Subcutaneous abdominal adipose tissue (tissue), 5 donors: ENCODE measurements around the gene TRUB1.
"Not testable (repeated sequence)": the region's sequence is repeated elsewhere in the genome, so short reads cannot be mapped to it uniquely, and the experiment has no call there.

Source experiments
- H3K27ac ChIP-seq: one replicate; pipeline ENCODE4 v1.7.0; 2013; ENCODE audit warnings: low read depth, mild to moderate bottlenecking, inconsistent platforms, low read length, moderate library complexity
- H3K27me3 ChIP-seq, 5 donors: one replicate each; pipeline ENCODE4 v1.7.0; 2013; ENCODE audit warnings: low read length in 5 of 5, inconsistent platforms in 1 of 5; ENCODE audit not compliant: control insufficient read depth in 5 of 5, insufficient read depth in 4 of 5
- H3K36me3 ChIP-seq, 5 donors: one replicate each; pipeline ENCODE4 v1.7.0; 2013; ENCODE audit warnings: low read length in 5 of 5; ENCODE audit not compliant: control insufficient read depth in 5 of 5, insufficient read depth in 5 of 5
- H3K4me1 ChIP-seq, 5 donors: one replicate each; pipeline ENCODE4 v1.7.0; 2013; ENCODE audit warnings: low read length in 5 of 5, mild to moderate bottlenecking in 3 of 5, moderate library complexity in 1 of 5; ENCODE audit not compliant: control insufficient read depth in 5 of 5, insufficient read depth in 5 of 5
- H3K4me3 ChIP-seq, 5 donors: one replicate each; pipeline ENCODE4 v1.7.0; 2013; ENCODE audit warnings: low read length in 5 of 5, low read depth in 1 of 5
- H3K9ac ChIP-seq, 5 donors: one replicate each; pipeline ENCODE4 v1.7.0; 2013; ENCODE audit warnings: low read length in 5 of 5, mild to moderate bottlenecking in 4 of 5, moderate library complexity in 3 of 5
- H3K9me3 ChIP-seq, 5 donors: one replicate each; pipeline ENCODE4 v1.7.0; 2013; ENCODE audit warnings: low read length in 5 of 5; ENCODE audit not compliant: control insufficient read depth in 5 of 5
- donor health status: healthy.
- donor health status: healthy.
- donor health status: healthy.
- donor health status: healthy.
- donor health status: healthy.

TRUB1 gene

GRCh38 chr10:114937962-114938855, at the start of gene TRUB1:
TRUB1 (plus strand) TSS chr10:114938195; CDS start chr10:114938254, 59 bp downstream.
- H3K4me1 ChIP-seq: peaks cover 2 to 20% (median 19%) of the 10 kb centered on the region in 5 donors
- peak within 1 kb of the TSS; percentile 64 to 99 (median 96) for H3K9ac ChIP-seq
- H3K9me3 ChIP-seq: no peaks in the 10 kb centered on the region
- H3K27me3 ChIP-seq: no peaks in the 10 kb centered on the region
- peak within 1 kb of the TSS; percentile 95 for H3K27ac ChIP-seq
- H3K4me3 ChIP-seq: peak within 1 kb of the TSS; percentile 88 to 99 (median 97)
- peaks cover 6 to 11% (median 9%) of the 10 kb centered on the region in 5 donors for H3K36me3 ChIP-seq

GRCh38 chr10:114893251-114893650, 44.7 kb upstream of the TRUB1 start:
- H3K36me3 ChIP-seq: no peaks in the 10 kb centered on the region
- no peak overlapping the region for H3K9ac ChIP-seq

GRCh38 chr10:114894911-114895310, 43.1 kb upstream of the TRUB1 start:
- H3K27me3 ChIP-seq: no peaks in the 10 kb centered on the region

More at GRCh38 chr10:114893251-114893650, 44.7 kb upstream of the TRUB1 start:
- Histone ChIP-seq H3K4me1 (no peaks in the 10 kb centered on the region), H3K27me3 (no peaks in the 10 kb centered on the region), H3K27ac (no peak overlapping the region), H3K9me3 (no peaks in the 10 kb centered on the region), H3K4me3 (no peak overlapping the region)

GRCh38 chr10:114897011-114897410, 41.0 kb upstream of the TRUB1 start:
- H3K4me3 ChIP-seq, H3K36me3 ChIP-seq, H3K27me3 ChIP-seq, H3K4me1 ChIP-seq, H3K9me3 ChIP-seq, H3K9ac ChIP-seq, H3K27ac ChIP-seq: not testable (repeated sequence)

More at GRCh38 chr10:114894911-114895310, 43.1 kb upstream of the TRUB1 start:
- no peak overlapping the region for H3K27ac ChIP-seq
- no peaks in the 10 kb centered on the region for H3K9me3 ChIP-seq
- no peaks in the 10 kb centered on the region for H3K4me1 ChIP-seq
- H3K36me3 ChIP-seq: no peaks in the 10 kb centered on the region
- no peak overlapping the region for H3K9ac ChIP-seq
- no peak overlapping the region for H3K4me3 ChIP-seq

- Histone ChIP-seq H3K4me3 (no peak overlapping the region), H3K27ac (no peak overlapping the region), H3K27me3 (no peaks in the 10 kb centered on the region), H3K9me3 (no peaks in the 10 kb centered on the region), H3K4me1 (no peaks in the 10 kb centered on the region), H3K36me3 (no peaks in the 10 kb centered on the region), H3K9ac (no peak overlapping the region)
Measured at GRCh38 chr10:114897593-114897992, 40.4 kb upstream of the TRUB1 start.

GRCh38 chr10:114899982-114900381, 38.0 kb upstream of the TRUB1 start:
- Histone ChIP-seq H3K9ac (no peak overlapping the region), H3K9me3 (no peaks in the 10 kb centered on the region), H3K27me3 (no peaks in the 10 kb centered on the region), H3K27ac (no peak overlapping the region), H3K4me3 (no peak overlapping the region), H3K36me3 (no peaks in the 10 kb centered on the region), H3K4me1 (no peaks in the 10 kb centered on the region)

- Histone ChIP-seq H3K4me1 (no peaks in the 10 kb centered on the region), H3K9me3 (no peaks in the 10 kb centered on the region), H3K27ac (no peak overlapping the region), H3K4me3 (no peak overlapping the region), H3K9ac (no peak overlapping the region), H3K27me3 (no peaks in the 10 kb centered on the region), H3K36me3 (no peaks in the 10 kb centered on the region)
Measured at GRCh38 chr10:114900658-114901057, 37.3 kb upstream of the TRUB1 start.

GRCh38 chr10:114902151-114902550, 35.8 kb upstream of the TRUB1 start:
- Histone ChIP-seq H3K9ac (no peak overlapping the region), H3K27ac (no peak overlapping the region), H3K9me3 (no peaks in the 10 kb centered on the region), H3K36me3 (no peaks in the 10 kb centered on the region), H3K27me3 (no peaks in the 10 kb centered on the region), H3K4me1 (no peaks in the 10 kb centered on the region), H3K4me3 (no peak overlapping the region)

- Histone ChIP-seq H3K9ac (no peak overlapping the region), H3K36me3 (no peaks in the 10 kb centered on the region), H3K4me1 (no peaks in the 10 kb centered on the region), H3K4me3 (no peak overlapping the region), H3K9me3 (no peaks in the 10 kb centered on the region), H3K27ac (no peak overlapping the region), H3K27me3 (no peaks in the 10 kb centered on the region)
Measured at GRCh38 chr10:114905450-114905849, 32.5 kb upstream of the TRUB1 start.

GRCh38 chr10:114906981-114907380, 31.0 kb upstream of the TRUB1 start:
- Histone ChIP-seq H3K4me1 (no peaks in the 10 kb centered on the region), H3K27ac (no peak overlapping the region), H3K36me3 (no peaks in the 10 kb centered on the region), H3K9me3 (no peaks in the 10 kb centered on the region), H3K4me3 (no peak overlapping the region), H3K9ac (no peak overlapping the region), H3K27me3 (no peaks in the 10 kb centered on the region)
